GM19099 (cell line): ENCODE data around the gene TNFRSF1A.
A peak's percentile ranks its signal among the peaks of the same experiment; 100 is the strongest.

Experiments
- POLR2A ChIP-seq: IDR thresholded peaks from 3 replicates; pipeline ENCODE4 v1.6.1; 2011; ENCODE audit warnings: low read depth; ENCODE audit not compliant: insufficient read length; ENCODE audit errors: extremely low read depth

Gene TNFRSF1A

GRCh38 chr12:6367065-6367968 lies 25.4 kb upstream of the TNFRSF1A start:
- no peak for TF ChIP-seq POLR2A

- TF ChIP-seq POLR2A = no peak
These were observed 22.1 kb upstream of the TNFRSF1A start for GRCh38 chr12:6364044-6364374.

- TF ChIP-seq POLR2A = peak; percentile 22
These were observed 21.6 kb upstream of the TNFRSF1A start for GRCh38 chr12:6363330-6364043.

GRCh38 chr12:6363010-6363329 lies 21.1 kb upstream of the TNFRSF1A start:
- TF ChIP-seq POLR2A = no peak

- TF ChIP-seq POLR2A = no peak
These were observed 20.5 kb upstream of the TNFRSF1A start for GRCh38 chr12:6362403-6362802.

GRCh38 chr12:6361834-6362233 lies 20.0 kb upstream of the TNFRSF1A start:
- TF ChIP-seq POLR2A = no peak

GRCh38 chr12:6360578-6361490 lies 19.0 kb upstream of the TNFRSF1A start:
- no peak for TF ChIP-seq POLR2A

- TF ChIP-seq POLR2A = no peak
These were observed 18.2 kb upstream of the TNFRSF1A start for GRCh38 chr12:6360080-6360571.

- no peak for TF ChIP-seq POLR2A
These were observed 17.0 kb upstream of the TNFRSF1A start for GRCh38 chr12:6358881-6359280.

GRCh38 chr12:6356374-6356820 lies 14.5 kb upstream of the TNFRSF1A start:
- no peak for TF ChIP-seq POLR2A

- no peak for TF ChIP-seq POLR2A
These were observed 13.9 kb upstream of the TNFRSF1A start for GRCh38 chr12:6355491-6356373.

GRCh38 chr12:6354495-6355393 lies 12.9 kb upstream of the TNFRSF1A start:
- no peak for TF ChIP-seq POLR2A
